Osteoblast (primary cell): ENCODE measurements around the gene WNT7A. TPM values are rescaled to one million over a fixed set of nuclear protein-coding genes. Genes with fewer than 3 reads are reported as not detected.

Source experiments
- DNase-seq: peaks from one replicate; pipeline ENCODE4 v3.0.0; 2011; ENCODE audit warnings: low spot score, mixed read lengths; ENCODE audit not compliant: insufficient read length; ENCODE audit errors: missing footprints
- H2AFZ ChIP-seq: 2 replicates; pipeline ENCODE4 v1.6.0; 2011; ENCODE audit warnings: mild to moderate bottlenecking, low read length
- H3K27ac ChIP-seq: 2 replicates; pipeline ENCODE4 v1.5.1; 2011; ENCODE audit warnings: mild to moderate bottlenecking, low read depth, low read length, moderate library complexity
- H3K27me3 ChIP-seq: 2 replicates; pipeline ENCODE4 v1.6.0; 2012; ENCODE audit warnings: mild to moderate bottlenecking, control low read depth, inconsistent platforms, low read length, moderate library complexity; ENCODE audit not compliant: insufficient read depth
- H3K36me3 ChIP-seq: 2 replicates; pipeline ENCODE4 v1.5.1; 2011; ENCODE audit warnings: mild to moderate bottlenecking, low read length, control low read depth, moderate library complexity; ENCODE audit not compliant: insufficient read depth
- H3K4me1 ChIP-seq: 2 replicates; pipeline ENCODE4 v1.5.1; 2011; ENCODE audit warnings: mild to moderate bottlenecking, low read length, control low read depth, moderate library complexity; ENCODE audit not compliant: insufficient read depth
- H3K4me2 ChIP-seq: 2 replicates; pipeline ENCODE4 v1.6.0; 2011; ENCODE audit warnings: mild to moderate bottlenecking, low read length; ENCODE audit not compliant: insufficient read depth
- H3K4me3 ChIP-seq: fragments of 200-600 bp; sonication (generic); 3 replicates; pipeline ENCODE4 v1.5.1; 2012; ENCODE audit warnings: mild to moderate bottlenecking, low read length, inconsistent platforms; ENCODE audit not compliant: insufficient read depth
- H3K79me2 ChIP-seq: 2 replicates; pipeline ENCODE4 v1.6.0; 2012; ENCODE audit warnings: mild to moderate bottlenecking, low read length, control low read depth, inconsistent platforms; ENCODE audit not compliant: insufficient read depth
- H3K9me3 ChIP-seq: 2 replicates; pipeline ENCODE4 v1.5.1; 2011; ENCODE audit warnings: low read depth, low read length, control low read depth
- H4K20me1 ChIP-seq: 2 replicates; pipeline ENCODE4 v1.6.0; 2012; ENCODE audit warnings: mild to moderate bottlenecking, low read length, control low read depth; ENCODE audit not compliant: insufficient read depth
- CTCF ChIP-seq: IDR thresholded peaks from 2 replicates; pipeline ENCODE4 v1.5.1; 2011; ENCODE audit warnings: mild to moderate bottlenecking, low read depth, low read length, moderate library complexity; ENCODE audit errors: extremely low read depth
- total RNA-seq: library from RNA; depleted of rRNA; stranded (reverse); fragments of >200 nt; gene quantifications from 2 replicates; pipeline ENCODE4 v1.2.3, GENCODE V29; 2012

WNT7A gene
- total RNA-seq, 1 donor: not detected

GRCh38 chr3:13792512-13793371 lies 87.1 kb downstream of the WNT7A start:
- H3K36me3 ChIP-seq: no peaks in the 10 kb centered on the region
- H2AFZ ChIP-seq: no peak overlapping the region
- H3K79me2 ChIP-seq: no peaks in the 10 kb centered on the region
- H3K27me3 ChIP-seq: peaks cover 17% of the 10 kb centered on the region
- TF ChIP-seq CTCF: no peak
- no peak overlapping the region for H3K4me2 ChIP-seq
- H3K4me1 ChIP-seq: no peaks in the 10 kb centered on the region
- DNase-seq: peak; percentile 44
- H3K9me3 ChIP-seq: no peaks in the 10 kb centered on the region
- H4K20me1 ChIP-seq: no peaks in the 10 kb centered on the region
- no peak overlapping the region for H3K4me3 ChIP-seq
- H3K27ac ChIP-seq: no peak overlapping the region

DNA sequence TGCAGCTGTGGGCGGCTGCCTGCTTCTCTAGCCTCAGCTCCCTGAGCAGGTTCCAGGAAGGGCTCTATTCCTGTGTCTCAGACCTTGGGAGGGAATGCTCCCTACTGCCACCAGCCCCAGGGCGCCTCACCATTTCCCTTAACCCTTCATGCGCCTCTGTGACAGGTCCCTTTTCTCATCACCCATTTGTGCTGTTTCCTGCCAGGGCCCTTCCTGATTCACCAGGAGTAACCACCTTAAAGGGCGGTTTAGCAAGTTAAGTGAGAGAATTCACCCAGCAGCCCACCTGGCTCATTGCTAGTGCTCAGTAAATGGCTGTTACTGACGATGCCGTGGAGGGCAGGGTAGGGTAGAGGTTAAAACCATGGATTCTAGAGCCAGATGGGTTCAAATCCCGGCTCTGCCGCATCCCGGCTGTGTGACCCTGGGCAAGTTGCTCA lies 87.8 kb downstream of the WNT7A start:
- peak; percentile 76 for DNase-seq
- peaks cover 17% of the 10 kb centered on the region for H3K27me3 ChIP-seq
- no peaks in the 10 kb centered on the region for H3K9me3 ChIP-seq
- TF ChIP-seq CTCF: no peak
- no peak overlapping the region for H3K4me2 ChIP-seq
- H3K4me1 ChIP-seq: no peaks in the 10 kb centered on the region
- H3K27ac ChIP-seq: no peak overlapping the region
- no peaks in the 10 kb centered on the region for H3K79me2 ChIP-seq
- H2AFZ ChIP-seq: no peak overlapping the region
- no peaks in the 10 kb centered on the region for H3K36me3 ChIP-seq
- H4K20me1 ChIP-seq: no peaks in the 10 kb centered on the region
- H3K4me3 ChIP-seq: no peak overlapping the region

DNA sequence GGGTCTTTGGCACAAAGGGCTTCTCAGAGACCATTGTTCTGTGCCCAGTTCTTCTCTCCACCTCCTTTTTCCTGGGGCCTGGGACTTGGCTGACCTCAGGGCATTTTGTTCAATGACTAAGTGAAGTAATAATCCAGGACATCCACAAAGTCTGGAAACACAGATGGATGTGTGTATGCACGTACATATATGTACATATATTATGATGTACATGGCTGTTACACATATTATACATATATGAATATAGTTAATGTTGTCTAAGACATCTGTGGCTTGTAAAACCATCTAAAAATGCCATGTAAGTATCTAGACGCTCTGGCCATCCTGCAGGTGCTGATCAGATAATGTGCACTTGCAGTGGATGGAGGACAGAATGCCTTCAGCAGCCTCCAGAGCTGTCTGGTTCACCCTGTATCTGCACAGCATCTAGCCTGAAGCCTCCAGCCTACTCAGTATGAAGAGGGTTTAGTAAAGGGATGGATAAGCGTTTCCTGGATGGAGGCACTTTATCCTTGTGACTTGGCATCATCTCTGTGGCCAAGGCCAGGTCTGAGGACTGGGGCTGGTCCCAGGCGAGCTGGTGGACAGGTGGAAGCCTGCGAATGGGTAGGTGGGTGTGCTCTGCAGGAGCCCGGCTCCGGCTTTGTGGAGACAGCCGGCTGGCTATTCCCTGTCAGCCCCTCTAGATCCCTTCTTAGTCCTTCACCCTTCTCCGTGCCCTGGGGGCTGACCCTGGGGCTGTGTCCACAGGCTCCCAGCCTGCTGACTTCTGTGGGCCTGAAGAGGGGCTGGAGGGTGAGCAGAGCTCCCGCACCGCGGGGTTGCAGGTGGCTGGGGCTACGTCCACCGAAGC lies 88.4 kb downstream of the WNT7A start:
- Histone ChIP-seq H3K27ac (no peak overlapping the region), H3K9me3 (no peaks in the 10 kb centered on the region), H4K20me1 (no peaks in the 10 kb centered on the region), H3K4me2 (no peak overlapping the region), H3K36me3 (no peaks in the 10 kb centered on the region), H3K4me3 (no peak overlapping the region), H3K4me1 (no peaks in the 10 kb centered on the region), H3K27me3 (peaks cover 17% of the 10 kb centered on the region), H2AFZ (no peak overlapping the region), H3K79me2 (no peaks in the 10 kb centered on the region)
- TF ChIP-seq CTCF: no peak
- DNase-seq: peak; percentile 66
